MCF 10A (cell line): ENCODE measurements around the gene MAP2K5. TPM values are rescaled to one million over a fixed set of nuclear protein-coding genes. Genes with fewer than 3 reads are reported as not detected.

Experiments
- BruUV-seq: library from RNA; stranded (reverse); fragments of 400-500 nt; replicated peaks from 2 replicates; lab custom pipeline; 2021; lab: Mats Ljungman, UMichigan
- CTCF ChIA-PET: fragments of 300-600 bp; sonication (Branson Sonifier 250); formaldehyde crosslinking; extraction: SDS; loops from one replicate; lab custom pipeline; 2021; ENCODE audit warnings: antibody characterized with exemption, inconsistent platforms; lab: Yijun Ruan, JAX
- POLR2A ChIA-PET: fragments of 300-600, 350-650 bp; sonication (Branson Sonifier 250); formaldehyde crosslinking; extraction: SDS; loops from one replicate; lab custom pipeline; 2020; ENCODE audit warnings: antibody characterized with exemption, inconsistent platforms; lab: Yijun Ruan, JAX
- DNase-seq: peaks from one replicate; pipeline ENCODE4 v3.0.0-alpha.2; 2018; ENCODE audit not compliant: unreplicated experiment
- H3K27ac Mint-ChIP-seq: one replicate; pipeline ENCODE4 v1.8.0; 2022; ENCODE audit warnings: mild to moderate bottlenecking, low read depth, mixed read lengths; ENCODE audit not compliant: unreplicated experiment
- H3K27me3 Mint-ChIP-seq: one replicate; pipeline ENCODE4 v1.8.0; 2022; ENCODE audit warnings: mixed read lengths; ENCODE audit not compliant: insufficient read depth, unreplicated experiment
- H3K36me3 Mint-ChIP-seq: one replicate; pipeline ENCODE4 v1.8.0; 2022; ENCODE audit warnings: mild to moderate bottlenecking, moderate library complexity, mixed read lengths; ENCODE audit not compliant: insufficient read depth, unreplicated experiment
- H3K4me1 Mint-ChIP-seq: one replicate; pipeline ENCODE4 v1.8.0; 2022; ENCODE audit warnings: mixed read lengths; ENCODE audit not compliant: insufficient read depth, unreplicated experiment
- H3K4me3 Mint-ChIP-seq: one replicate; pipeline ENCODE4 v1.8.0; 2022; ENCODE audit warnings: mild to moderate bottlenecking, moderate library complexity, mixed read lengths; ENCODE audit not compliant: unreplicated experiment
- H3K9me3 Mint-ChIP-seq: one replicate; pipeline ENCODE4 v1.8.0; 2022; ENCODE audit warnings: mixed read lengths; ENCODE audit not compliant: unreplicated experiment
- intact Hi-C: fragments of 100-400 bp; cut with micrococcal nuclease; formaldehyde crosslinking; loops from 2 replicates; pipeline ENCODE4 v1.14.1; 2022
- total RNA-seq: library from RNA; stranded (reverse); gene quantifications from 2 replicates; pipeline ENCODE4 v1.2.3, GENCODE V29; 2022
- TF ChIP-seq, protein P1 (sequence below): fragments of 200-600 bp; IDR thresholded peaks from one replicate; pipeline ENCODE4 v1.8.0; 2022; ENCODE audit warnings: antibody characterized with exemption, mild to moderate bottlenecking; ENCODE audit not compliant: unreplicated experiment

The MAP2K5 gene
- total RNA-seq, 1 experiment from 2014 or later: 24.4 TPM

DNA sequence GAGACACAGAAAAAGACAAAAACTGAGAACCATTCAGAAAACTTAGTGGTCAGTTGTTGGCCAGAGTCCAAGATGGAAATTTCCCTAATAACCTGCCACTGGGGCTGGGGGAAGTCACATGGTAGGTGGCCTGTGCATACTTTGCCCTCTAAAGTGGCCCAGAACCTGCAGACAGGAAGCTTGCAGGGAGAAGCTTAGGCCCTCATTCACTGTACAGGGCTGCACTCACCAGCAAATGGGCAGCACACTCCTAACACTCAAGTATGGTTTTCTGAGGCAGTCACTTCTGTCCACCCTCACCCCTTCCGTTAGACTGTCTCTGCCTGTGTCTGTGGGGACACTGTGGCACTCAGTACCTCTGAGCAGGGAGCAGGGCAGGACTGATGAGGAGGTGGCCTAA is 311.9 kb downstream of the MAP2K5 start:
- H3K36me3 Mint-ChIP-seq: no peaks in the 10 kb centered on the region
- no TSS peak for BruUV-seq
- no peak for DNase-seq
- CTCF ChIA-PET: interaction anchor here (2.9 kb wide), 1 partner anchor 9 kb away, joined by 24 read pairs; no protein-coding TSS in a partner anchor
- TF ChIP-seq, protein P1, sequence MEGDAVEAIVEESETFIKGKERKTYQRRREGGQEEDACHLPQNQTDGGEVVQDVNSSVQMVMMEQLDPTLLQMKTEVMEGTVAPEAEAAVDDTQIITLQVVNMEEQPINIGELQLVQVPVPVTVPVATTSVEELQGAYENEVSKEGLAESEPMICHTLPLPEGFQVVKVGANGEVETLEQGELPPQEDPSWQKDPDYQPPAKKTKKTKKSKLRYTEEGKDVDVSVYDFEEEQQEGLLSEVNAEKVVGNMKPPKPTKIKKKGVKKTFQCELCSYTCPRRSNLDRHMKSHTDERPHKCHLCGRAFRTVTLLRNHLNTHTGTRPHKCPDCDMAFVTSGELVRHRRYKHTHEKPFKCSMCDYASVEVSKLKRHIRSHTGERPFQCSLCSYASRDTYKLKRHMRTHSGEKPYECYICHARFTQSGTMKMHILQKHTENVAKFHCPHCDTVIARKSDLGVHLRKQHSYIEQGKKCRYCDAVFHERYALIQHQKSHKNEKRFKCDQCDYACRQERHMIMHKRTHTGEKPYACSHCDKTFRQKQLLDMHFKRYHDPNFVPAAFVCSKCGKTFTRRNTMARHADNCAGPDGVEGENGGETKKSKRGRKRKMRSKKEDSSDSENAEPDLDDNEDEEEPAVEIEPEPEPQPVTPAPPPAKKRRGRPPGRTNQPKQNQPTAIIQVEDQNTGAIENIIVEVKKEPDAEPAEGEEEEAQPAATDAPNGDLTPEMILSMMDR: no peak
- intact Hi-C loops: no loop called here
- POLR2A ChIA-PET: interaction anchor here (0.6 to 1.1 kb wide), 4 partner anchors 197 to 332 kb away, joined by 3 read pairs; no protein-coding TSS in a partner anchor
- H3K27ac Mint-ChIP-seq: no peak overlapping the region
- H3K4me3 Mint-ChIP-seq: no peak overlapping the region
- H3K9me3 Mint-ChIP-seq: no peaks in the 10 kb centered on the region
- no peaks in the 10 kb centered on the region for H3K27me3 Mint-ChIP-seq
- peaks cover 15% of the 10 kb centered on the region for H3K4me1 Mint-ChIP-seq

DNA sequence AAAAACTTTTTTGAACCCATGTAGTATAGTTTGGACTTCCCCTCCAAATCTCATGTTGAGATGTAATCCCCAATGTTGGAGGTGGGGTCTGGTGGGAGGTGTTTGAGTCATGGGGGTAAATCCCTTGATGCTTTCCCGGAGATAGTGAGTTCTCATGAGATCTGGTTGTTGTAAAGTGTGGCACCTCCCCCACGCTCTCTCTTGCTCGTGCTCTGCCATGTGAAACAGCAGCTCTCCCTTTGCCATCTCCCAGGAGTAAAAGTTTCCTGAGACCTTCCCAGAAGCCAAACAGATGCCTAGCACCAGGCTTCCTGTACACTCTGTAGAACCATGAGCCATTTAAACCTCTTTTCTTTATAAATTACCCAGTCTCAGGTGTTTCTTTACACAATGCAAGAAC is 313.3 kb downstream of the MAP2K5 start:
- no peak overlapping the region for H3K4me3 Mint-ChIP-seq
- H3K27ac Mint-ChIP-seq: no peak overlapping the region
- DNase-seq: no peak
- TF ChIP-seq, protein P1: no peak
- no peaks in the 10 kb centered on the region for H3K9me3 Mint-ChIP-seq
- H3K27me3 Mint-ChIP-seq: no peaks in the 10 kb centered on the region
- no TSS peak for BruUV-seq
- no peaks in the 10 kb centered on the region for H3K36me3 Mint-ChIP-seq
- intact Hi-C loops: no loop called here
- CTCF ChIA-PET: interaction anchor here (1.4 kb wide), 1 partner anchor 297 kb away, joined by 6 read pairs; no protein-coding TSS in a partner anchor
- H3K4me1 Mint-ChIP-seq: peaks cover 13% of the 10 kb centered on the region
- POLR2A ChIA-PET: interaction anchor here (1.0 kb wide), 1 partner anchor 237 kb away, joined by 3 read pairs; no protein-coding TSS in a partner anchor

Other genes with a start within 250 kb of the MAP2K5 start
- 7.9 and 10.5 TPM in 2 replicates for gene C15orf61, start 21.6 kb upstream of the MAP2K5 start, total RNA-seq